ENCODE data around the gene JPH3. TPM values are rescaled to one million over a fixed set of nuclear protein-coding genes. Genes with fewer than 3 reads are reported as not detected.

Gene JPH3
- total RNA-seq, 1 experiment from 2014 or later = 0.57 TPM

DNA sequence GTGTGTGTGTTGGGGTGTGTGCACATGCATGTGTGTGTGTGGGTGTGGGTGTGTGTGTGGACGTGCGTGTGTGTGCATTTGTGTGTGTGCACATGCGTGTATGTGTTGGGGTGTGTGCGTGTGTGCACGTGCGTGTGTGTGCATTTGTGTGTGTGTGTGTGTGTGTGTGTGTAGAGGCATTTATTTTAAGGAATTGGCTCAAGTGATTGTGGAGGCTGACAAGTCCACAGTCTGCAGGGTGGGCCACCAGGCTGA is 37.9 kb upstream of the JPH3 start:
- H3K27ac Mint-ChIP-seq (ENCODE audit: unreplicated experiment) = no peak overlapping the region
- H3K9me3 Mint-ChIP-seq (ENCODE audit: low read depth, unreplicated experiment) = peaks cover 6% of the 10 kb centered on the region
- no peaks in the 10 kb centered on the region for H3K36me3 Mint-ChIP-seq (ENCODE audit: insufficient read depth, unreplicated experiment)
- intact Hi-C loops (cut with micrococcal nuclease; ENCODE audit: unreplicated experiment) = loop anchor here (2.0 kb wide), 1 partner anchor 52 kb away; no protein-coding TSS in a partner anchor
- no TSS peak for BruUV-seq (replicated peaks)
- H3K4me1 Mint-ChIP-seq (ENCODE audit: low read depth, unreplicated experiment) = no peaks in the 10 kb centered on the region
- TF ChIP-seq, protein P1, sequence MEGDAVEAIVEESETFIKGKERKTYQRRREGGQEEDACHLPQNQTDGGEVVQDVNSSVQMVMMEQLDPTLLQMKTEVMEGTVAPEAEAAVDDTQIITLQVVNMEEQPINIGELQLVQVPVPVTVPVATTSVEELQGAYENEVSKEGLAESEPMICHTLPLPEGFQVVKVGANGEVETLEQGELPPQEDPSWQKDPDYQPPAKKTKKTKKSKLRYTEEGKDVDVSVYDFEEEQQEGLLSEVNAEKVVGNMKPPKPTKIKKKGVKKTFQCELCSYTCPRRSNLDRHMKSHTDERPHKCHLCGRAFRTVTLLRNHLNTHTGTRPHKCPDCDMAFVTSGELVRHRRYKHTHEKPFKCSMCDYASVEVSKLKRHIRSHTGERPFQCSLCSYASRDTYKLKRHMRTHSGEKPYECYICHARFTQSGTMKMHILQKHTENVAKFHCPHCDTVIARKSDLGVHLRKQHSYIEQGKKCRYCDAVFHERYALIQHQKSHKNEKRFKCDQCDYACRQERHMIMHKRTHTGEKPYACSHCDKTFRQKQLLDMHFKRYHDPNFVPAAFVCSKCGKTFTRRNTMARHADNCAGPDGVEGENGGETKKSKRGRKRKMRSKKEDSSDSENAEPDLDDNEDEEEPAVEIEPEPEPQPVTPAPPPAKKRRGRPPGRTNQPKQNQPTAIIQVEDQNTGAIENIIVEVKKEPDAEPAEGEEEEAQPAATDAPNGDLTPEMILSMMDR (IDR thresholded peaks at IDR 0.05; ENCODE audit: unreplicated experiment) = no peak
- CTCF ChIA-PET = no interaction called here
- peaks cover 35% of the 10 kb centered on the region for H3K27me3 Mint-ChIP-seq (ENCODE audit: unreplicated experiment)
- no peak for DNase-seq
- H3K4me3 Mint-ChIP-seq (ENCODE audit: low read depth, unreplicated experiment) = no peak overlapping the region

DNA sequence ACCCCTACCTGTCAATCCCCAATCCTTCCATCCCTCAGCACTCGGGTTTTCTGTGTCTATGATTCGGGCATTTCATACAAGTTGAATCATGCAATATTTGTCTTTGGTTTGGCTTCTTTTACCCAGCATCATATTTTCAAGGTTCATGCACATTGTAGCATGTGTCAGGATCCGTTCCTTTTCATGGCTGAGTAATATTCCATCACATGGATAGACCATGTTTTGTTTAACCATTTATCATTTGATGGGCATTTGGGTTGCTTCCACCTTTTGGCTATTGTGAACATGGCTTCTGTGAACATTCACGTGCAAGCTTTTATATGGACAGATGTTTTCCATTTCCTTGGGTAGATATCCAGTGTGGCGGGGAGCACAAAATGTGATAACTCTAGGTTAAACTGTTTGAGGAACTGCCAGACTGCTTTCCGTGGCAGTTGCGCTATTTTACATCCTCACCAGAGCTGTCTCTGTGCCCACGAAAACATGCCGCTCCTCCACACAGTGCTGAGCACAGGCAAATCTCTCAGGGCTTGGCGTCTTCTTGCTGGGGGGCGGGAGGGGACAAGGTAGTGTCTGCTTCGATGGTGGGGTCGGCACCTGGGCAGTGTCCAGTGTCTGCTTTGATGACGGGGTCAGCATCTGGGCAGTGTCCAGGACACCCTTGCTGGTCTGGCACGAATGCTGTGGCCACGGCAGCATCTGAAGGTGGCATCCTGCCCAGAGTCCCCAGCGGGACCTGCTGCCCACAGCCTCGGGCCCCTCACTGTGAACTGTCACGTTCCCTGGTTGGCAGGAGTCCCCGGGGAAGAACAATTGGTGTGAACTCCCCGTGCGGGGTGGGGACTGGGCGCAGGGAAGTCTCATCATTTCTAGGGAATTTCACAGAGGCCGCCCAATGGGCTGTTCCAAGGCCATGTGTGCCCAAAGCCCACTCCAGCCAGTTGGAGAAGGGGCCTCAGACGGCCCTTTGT is 32.4 kb upstream of the JPH3 start:
- TF ChIP-seq, protein P1 (IDR thresholded peaks at IDR 0.05; ENCODE audit: unreplicated experiment) = no peak
- H3K9me3 Mint-ChIP-seq (ENCODE audit: low read depth, unreplicated experiment) = no peaks in the 10 kb centered on the region
- H3K4me1 Mint-ChIP-seq (ENCODE audit: low read depth, unreplicated experiment) = peaks cover 11% of the 10 kb centered on the region
- H3K4me3 Mint-ChIP-seq (ENCODE audit: low read depth, unreplicated experiment) = no peak overlapping the region
- no TSS peak for BruUV-seq (replicated peaks)
- intact Hi-C loops (cut with micrococcal nuclease; ENCODE audit: unreplicated experiment) = loop anchor here (10.0 kb wide), 1 partner anchor 155 kb away; no protein-coding TSS in a partner anchor
- CTCF ChIA-PET = interaction anchor here (1.3 to 2.2 kb wide), 4 partner anchors 8 to 153 kb away, joined by 5 to 22 read pairs (median 14); no protein-coding TSS in a partner anchor
- no peak overlapping the region for H3K27ac Mint-ChIP-seq (ENCODE audit: unreplicated experiment)
- H3K27me3 Mint-ChIP-seq (ENCODE audit: unreplicated experiment) = peaks cover 66% of the 10 kb centered on the region
- no peaks in the 10 kb centered on the region for H3K36me3 Mint-ChIP-seq (ENCODE audit: insufficient read depth, unreplicated experiment)
- no peak for DNase-seq

DNA sequence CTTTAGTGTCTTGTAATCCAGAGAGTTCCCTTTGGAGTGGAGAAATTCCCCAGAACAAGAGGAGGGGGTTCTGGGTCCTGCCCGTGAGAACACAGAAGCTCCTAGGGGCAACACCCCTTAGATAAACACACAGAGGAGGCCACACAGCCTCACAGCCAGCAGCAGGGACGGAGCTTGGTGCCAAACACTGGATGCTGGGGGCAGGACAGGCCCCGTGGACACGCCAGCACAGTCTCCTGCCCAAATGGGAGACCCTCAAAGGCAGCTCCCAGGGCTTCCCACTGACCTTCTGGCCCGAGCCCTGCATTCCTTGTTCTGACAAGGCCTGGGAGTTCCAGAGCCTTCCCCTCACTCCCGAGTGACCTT is 31.8 kb upstream of the JPH3 start:
- peaks cover 72% of the 10 kb centered on the region for H3K27me3 Mint-ChIP-seq (ENCODE audit: unreplicated experiment)
- intact Hi-C loops (cut with micrococcal nuclease; ENCODE audit: unreplicated experiment) = loop anchor here (10.0 kb wide), 1 partner anchor 156 kb away; no protein-coding TSS in a partner anchor
- H3K27ac Mint-ChIP-seq (ENCODE audit: unreplicated experiment) = no peak overlapping the region
- CTCF ChIA-PET = interaction anchor here (1.1 to 2.2 kb wide), 7 partner anchors 8 to 154 kb away, joined by 3 to 22 read pairs (median 10); no protein-coding TSS in a partner anchor
- H3K4me1 Mint-ChIP-seq (ENCODE audit: low read depth, unreplicated experiment) = peaks cover 11% of the 10 kb centered on the region
- H3K9me3 Mint-ChIP-seq (ENCODE audit: low read depth, unreplicated experiment) = no peaks in the 10 kb centered on the region
- no peaks in the 10 kb centered on the region for H3K36me3 Mint-ChIP-seq (ENCODE audit: insufficient read depth, unreplicated experiment)
- no TSS peak for BruUV-seq (replicated peaks)
- TF ChIP-seq, protein P1 (IDR thresholded peaks at IDR 0.05; ENCODE audit: unreplicated experiment) = no peak
- no peak overlapping the region for H3K4me3 Mint-ChIP-seq (ENCODE audit: low read depth, unreplicated experiment)
- DNase-seq = no peak

DNA sequence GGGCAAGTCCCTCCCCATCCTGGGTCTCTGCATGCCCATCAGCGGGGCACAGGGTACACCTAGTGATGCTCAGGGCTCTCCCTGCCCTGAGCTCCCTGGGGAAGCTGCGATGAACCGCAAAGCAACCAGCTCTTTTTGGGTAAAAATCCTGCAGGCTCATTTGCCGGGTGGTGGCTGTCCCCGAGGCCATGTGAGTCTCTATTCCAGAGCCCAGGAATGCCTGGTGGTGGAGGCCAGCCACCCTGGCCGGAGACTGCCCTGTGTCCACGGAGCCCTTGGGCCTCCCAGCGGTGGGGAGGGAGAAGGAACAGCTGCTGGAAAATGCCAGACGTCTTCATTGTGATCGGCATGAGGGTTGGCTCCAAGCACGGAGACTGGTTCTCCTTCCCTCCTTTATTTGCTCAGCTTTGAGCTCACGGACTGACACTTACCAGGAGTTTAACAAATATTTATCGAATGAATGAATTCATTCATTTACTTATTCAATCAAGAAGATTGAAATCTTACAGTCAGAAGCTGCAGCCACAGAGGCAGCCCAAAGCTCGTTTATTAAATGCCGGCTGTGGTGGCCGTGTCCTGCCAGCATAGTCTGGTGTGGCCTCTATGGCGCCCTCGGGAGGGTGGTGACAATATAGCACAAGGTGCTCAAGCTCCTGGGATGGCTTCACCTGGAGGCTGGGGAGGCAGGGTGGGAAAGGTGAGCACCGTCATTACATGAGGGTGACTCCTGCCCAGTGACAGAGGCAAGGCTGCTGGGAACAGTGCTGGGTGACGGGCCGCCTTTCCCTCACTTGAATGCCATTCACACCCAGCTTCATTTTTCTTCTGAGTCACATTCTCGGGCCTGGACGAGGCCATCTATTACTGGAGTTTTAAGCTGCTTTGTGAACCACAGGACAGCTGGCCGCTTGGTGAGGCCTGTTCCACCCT is 31.1 kb upstream of the JPH3 start:
- Mint-ChIP-seq H3K27ac (ENCODE audit: unreplicated experiment) (no peak overlapping the region), H3K4me3 (ENCODE audit: low read depth, unreplicated experiment) (no peak overlapping the region), H3K36me3 (ENCODE audit: insufficient read depth, unreplicated experiment) (no peaks in the 10 kb centered on the region), H3K4me1 (ENCODE audit: low read depth, unreplicated experiment) (peaks cover 11% of the 10 kb centered on the region), H3K9me3 (ENCODE audit: low read depth, unreplicated experiment) (no peaks in the 10 kb centered on the region), H3K27me3 (ENCODE audit: unreplicated experiment) (peaks cover 77% of the 10 kb centered on the region)
- TF ChIP-seq, protein P1 (IDR thresholded peaks at IDR 0.05; ENCODE audit: unreplicated experiment) = no peak
- CTCF ChIA-PET = interaction anchor here (0.6 to 2.2 kb wide), 13 partner anchors 9 to 176 kb away, joined by 3 to 22 read pairs (median 4); no protein-coding TSS in a partner anchor
- intact Hi-C loops (cut with micrococcal nuclease; ENCODE audit: unreplicated experiment) = loop anchor here (10.0 kb wide), 1 partner anchor 156 kb away; no protein-coding TSS in a partner anchor
- no TSS peak for BruUV-seq (replicated peaks)
- peak; percentile 80 for DNase-seq

Data from Calu3 (cell line).